Hepatocyte (in vitro differentiated cells): ENCODE measurements around the gene PLEKHA7. TPM values are rescaled to one million over a fixed set of nuclear protein-coding genes. Genes with fewer than 3 reads are reported as not detected.

Experiments
- DNase-seq: peaks from one replicate; pipeline ENCODE4 v3.0.0-alpha.2; 2016; ENCODE audit warnings: low spot score
- H2AFZ ChIP-seq: fragments of 200-600 bp; sonication (generic); 2 replicates; pipeline ENCODE4 v1.6.0; 2016; ENCODE audit warnings: antibody characterized with exemption, mild to moderate bottlenecking
- H3K27ac ChIP-seq: fragments of 200-600 bp; sonication (generic); 2 replicates; pipeline ENCODE4 v1.5.1; 2016; ENCODE audit warnings: mild to moderate bottlenecking
- H3K27me3 ChIP-seq: fragments of 200-600 bp; sonication (generic); 2 replicates; pipeline ENCODE4 v1.6.1; 2016
- H3K36me3 ChIP-seq: fragments of 200-600 bp; sonication (generic); replicated peaks from 2 replicates; pipeline ENCODE4 v1.5.1; 2016; ENCODE audit warnings: low read depth; ENCODE audit not compliant: insufficient read depth
- H3K4me1 ChIP-seq: fragments of 200-600 bp; sonication (generic); 2 replicates; pipeline ENCODE4 v1.5.1; 2016; ENCODE audit warnings: mild to moderate bottlenecking, moderate library complexity; ENCODE audit not compliant: insufficient read depth
- H3K4me2 ChIP-seq: fragments of 200-600 bp; sonication (generic); 2 replicates; pipeline ENCODE4 v1.6.0; 2016
- H3K4me3 ChIP-seq: fragments of 200-600 bp; sonication (generic); 2 replicates; pipeline ENCODE4 v1.5.1; 2016; ENCODE audit warnings: mild to moderate bottlenecking
- H3K79me2 ChIP-seq: fragments of 200-600 bp; sonication (generic); 2 replicates; pipeline ENCODE4 v1.6.0; 2017; ENCODE audit warnings: mild to moderate bottlenecking
- H3K9me2 ChIP-seq: fragments of 200-600 bp; sonication (generic); replicated peaks from 2 replicates; pipeline ENCODE4 v1.6.0; 2017; ENCODE audit warnings: mild to moderate bottlenecking; ENCODE audit not compliant: insufficient read depth
- H3K9me3 ChIP-seq: fragments of 200-600 bp; sonication (generic); 2 replicates; pipeline ENCODE4 v1.5.1; 2016; ENCODE audit warnings: low read depth, mild to moderate bottlenecking
- H4K20me1 ChIP-seq: fragments of 200-600 bp; sonication (generic); 2 replicates; pipeline ENCODE4 v1.6.0; 2016; ENCODE audit warnings: mild to moderate bottlenecking; ENCODE audit not compliant: insufficient read depth, poor library complexity, severe bottlenecking
- EZH2 ChIP-seq: fragments of 200-600 bp; sonication (generic); IDR thresholded peaks from 2 replicates; pipeline ENCODE4 v1.6.1; 2016; ENCODE audit warnings: antibody characterized with exemption, mild to moderate bottlenecking, borderline replicate concordance
- EZH2phosphoT487 ChIP-seq: fragments of 200-600 bp; sonication (generic); IDR thresholded peaks from one replicate; pipeline ENCODE4 v1.6.1; 2018; ENCODE audit warnings: antibody characterized with exemption, mild to moderate bottlenecking, low read depth, moderate library complexity; ENCODE audit not compliant: unreplicated experiment, severe bottlenecking
- WGBS: methylation state at CpG from one replicate; pipeline ENCODE4 v1.1.6; 2016; ENCODE audit warnings: low lambda C conversion rate; ENCODE audit errors: missing lambda C conversion rate; 5-methylcytosine and 5-hydroxymethylcytosine counted together
- polyA plus RNA-seq: library from polyadenylated mRNA; unstranded; fragments of >200 nt; fragmentation: Nextera tagmentation; extraction: Ambion mirVana; gene quantifications from 2 replicates; pipeline ENCODE4 v1.2.1, GENCODE V29; 2016
- total RNA-seq: library from RNA; depleted of rRNA; stranded (reverse); fragments of >200 nt; gene quantifications from 2 replicates; pipeline ENCODE4 v1.2.3, GENCODE V29; 2014
- TF ChIP-seq, protein P1 (sequence below): fragments of 200-600 bp; sonication (generic); IDR thresholded peaks from 2 replicates; pipeline ENCODE4 v1.5.1; 2016; ENCODE audit warnings: antibody characterized with exemption, mild to moderate bottlenecking; ENCODE audit not compliant: poor library complexity

PLEKHA7 gene
- total and polyA plus RNA-seq, 2 experiments from 2014 or later = 16.7 to 35.6 TPM

DNA sequence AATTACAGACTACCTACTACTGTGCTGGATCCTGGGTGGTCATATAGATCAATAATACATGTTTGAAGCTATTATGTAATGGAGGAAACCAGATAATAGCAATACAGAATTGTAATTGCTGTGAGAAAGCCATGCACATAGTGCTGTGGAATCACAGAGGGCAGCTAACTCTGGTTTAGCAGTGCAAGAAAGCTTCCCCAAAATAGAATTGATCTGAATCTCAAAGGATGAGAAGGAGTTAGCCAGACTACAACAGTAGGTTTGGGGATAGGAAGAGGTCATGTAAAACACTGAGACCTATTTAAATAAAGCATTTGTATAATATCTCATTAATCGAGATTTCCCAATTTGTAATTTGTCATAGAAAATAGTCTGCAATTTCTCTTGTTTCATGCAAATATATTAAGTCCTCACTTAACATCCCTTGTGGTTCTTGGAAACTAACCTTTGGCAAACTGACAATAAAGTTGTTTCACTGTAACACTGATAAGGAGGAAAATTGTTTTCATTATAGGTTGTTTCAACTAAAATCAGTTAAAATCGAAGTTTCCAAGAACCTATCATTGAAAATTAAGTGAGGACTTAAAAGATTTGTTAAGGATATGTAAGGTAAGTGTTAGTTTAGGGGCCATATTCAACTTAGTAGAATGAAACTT lies 268.1 kb downstream of the PLEKHA7 start:
- Histone ChIP-seq H3K4me1 (no peaks in the 10 kb centered on the region), H3K9me3 (no peaks in the 10 kb centered on the region), H3K36me3 (no peaks in the 10 kb centered on the region), H4K20me1 (peaks cover 76% of the 10 kb centered on the region), H3K79me2 (peaks cover 81% of the 10 kb centered on the region), H2AFZ (no peak overlapping the region), H3K27ac (no peak overlapping the region), H3K9me2 (no peaks in the 10 kb centered on the region), H3K27me3 (no peaks in the 10 kb centered on the region), H3K4me2 (no peak overlapping the region), H3K4me3 (no peak overlapping the region)
- no peak for DNase-seq
- 93% methylated on average over 2 of the region's 2 CpGs for WGBS
- TF ChIP-seq EZH2 = no peak
- TF ChIP-seq EZH2phosphoT487 = no peak

DNA sequence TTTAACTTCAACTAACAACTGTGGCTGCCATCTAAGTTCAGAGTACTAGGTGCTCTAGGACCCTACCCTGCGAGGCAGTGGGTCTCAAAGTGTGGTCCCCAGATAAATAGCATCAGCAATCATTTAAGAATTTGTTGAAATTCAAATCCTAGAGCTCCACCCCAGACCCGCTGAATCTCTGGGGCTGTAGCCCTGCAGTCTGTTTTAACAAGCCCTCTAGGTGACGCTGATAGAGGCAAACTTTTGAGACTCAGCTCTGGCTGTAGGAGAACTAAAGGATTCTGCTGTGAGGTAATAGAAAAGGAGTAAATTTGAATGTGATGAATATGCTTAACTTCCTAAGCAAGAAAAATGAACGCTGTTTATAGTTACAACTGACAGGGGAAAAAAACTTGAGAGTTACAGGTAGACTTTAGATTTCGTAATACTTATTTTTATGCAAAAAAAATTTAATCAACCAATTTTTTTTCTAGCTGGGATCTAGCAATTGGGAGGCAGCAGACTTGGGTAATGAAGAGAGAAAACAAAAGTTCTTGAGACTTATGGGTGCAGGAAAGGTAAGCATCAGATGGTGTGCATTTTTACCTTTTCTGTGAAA lies 270.0 kb downstream of the PLEKHA7 start:
- Histone ChIP-seq H3K27me3 (no peaks in the 10 kb centered on the region), H3K36me3 (no peaks in the 10 kb centered on the region), H3K9me3 (no peaks in the 10 kb centered on the region), H2AFZ (no peak overlapping the region), H3K4me2 (no peak overlapping the region), H3K9me2 (no peaks in the 10 kb centered on the region), H4K20me1 (peaks cover 88% of the 10 kb centered on the region), H3K4me1 (peaks cover 8% of the 10 kb centered on the region), H3K27ac (no peak overlapping the region), H3K79me2 (peaks cover 97% of the 10 kb centered on the region), H3K4me3 (no peak overlapping the region)
- 76% methylated on average over 5 of the region's 5 CpGs for WGBS
- no peak for DNase-seq
- no peak for TF ChIP-seq EZH2
- TF ChIP-seq, protein P1, sequence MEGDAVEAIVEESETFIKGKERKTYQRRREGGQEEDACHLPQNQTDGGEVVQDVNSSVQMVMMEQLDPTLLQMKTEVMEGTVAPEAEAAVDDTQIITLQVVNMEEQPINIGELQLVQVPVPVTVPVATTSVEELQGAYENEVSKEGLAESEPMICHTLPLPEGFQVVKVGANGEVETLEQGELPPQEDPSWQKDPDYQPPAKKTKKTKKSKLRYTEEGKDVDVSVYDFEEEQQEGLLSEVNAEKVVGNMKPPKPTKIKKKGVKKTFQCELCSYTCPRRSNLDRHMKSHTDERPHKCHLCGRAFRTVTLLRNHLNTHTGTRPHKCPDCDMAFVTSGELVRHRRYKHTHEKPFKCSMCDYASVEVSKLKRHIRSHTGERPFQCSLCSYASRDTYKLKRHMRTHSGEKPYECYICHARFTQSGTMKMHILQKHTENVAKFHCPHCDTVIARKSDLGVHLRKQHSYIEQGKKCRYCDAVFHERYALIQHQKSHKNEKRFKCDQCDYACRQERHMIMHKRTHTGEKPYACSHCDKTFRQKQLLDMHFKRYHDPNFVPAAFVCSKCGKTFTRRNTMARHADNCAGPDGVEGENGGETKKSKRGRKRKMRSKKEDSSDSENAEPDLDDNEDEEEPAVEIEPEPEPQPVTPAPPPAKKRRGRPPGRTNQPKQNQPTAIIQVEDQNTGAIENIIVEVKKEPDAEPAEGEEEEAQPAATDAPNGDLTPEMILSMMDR = no peak
- TF ChIP-seq EZH2phosphoT487 = no peak

DNA sequence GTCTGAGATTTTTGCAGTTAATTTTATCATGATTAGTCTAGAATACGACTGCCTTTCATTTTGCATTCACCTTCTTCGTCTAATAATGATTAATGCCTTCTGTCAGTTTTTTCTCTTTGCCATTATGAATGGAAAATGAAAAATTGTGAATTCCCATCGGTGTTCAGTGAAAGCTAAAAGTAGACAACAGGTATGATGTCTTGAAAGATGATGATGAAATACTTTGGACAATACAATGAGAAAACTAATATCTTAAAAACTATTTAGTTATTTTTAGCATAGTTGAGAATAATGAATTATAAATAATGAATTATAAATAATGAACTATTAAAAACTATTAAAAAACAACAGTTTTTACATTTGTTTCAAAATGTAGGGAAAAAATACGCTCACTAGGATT lies 270.7 kb downstream of the PLEKHA7 start:
- no peak overlapping the region for H2AFZ ChIP-seq
- H4K20me1 ChIP-seq = peaks cover 84% of the 10 kb centered on the region
- H3K27ac ChIP-seq = no peak overlapping the region
- peaks cover 98% of the 10 kb centered on the region for H3K79me2 ChIP-seq
- H3K27me3 ChIP-seq = no peaks in the 10 kb centered on the region
- no peaks in the 10 kb centered on the region for H3K9me2 ChIP-seq
- 91% methylated on average over 4 of the region's 4 CpGs for WGBS
- TF ChIP-seq EZH2phosphoT487 (no peak), EZH2 (no peak)
- TF ChIP-seq, protein P1 = no peak
- H3K4me1 ChIP-seq = peaks cover 8% of the 10 kb centered on the region
- DNase-seq = no peak
- H3K36me3 ChIP-seq = no peaks in the 10 kb centered on the region
- H3K4me3 ChIP-seq = no peak overlapping the region
- H3K4me2 ChIP-seq = no peak overlapping the region
- H3K9me3 ChIP-seq = no peaks in the 10 kb centered on the region

DNA sequence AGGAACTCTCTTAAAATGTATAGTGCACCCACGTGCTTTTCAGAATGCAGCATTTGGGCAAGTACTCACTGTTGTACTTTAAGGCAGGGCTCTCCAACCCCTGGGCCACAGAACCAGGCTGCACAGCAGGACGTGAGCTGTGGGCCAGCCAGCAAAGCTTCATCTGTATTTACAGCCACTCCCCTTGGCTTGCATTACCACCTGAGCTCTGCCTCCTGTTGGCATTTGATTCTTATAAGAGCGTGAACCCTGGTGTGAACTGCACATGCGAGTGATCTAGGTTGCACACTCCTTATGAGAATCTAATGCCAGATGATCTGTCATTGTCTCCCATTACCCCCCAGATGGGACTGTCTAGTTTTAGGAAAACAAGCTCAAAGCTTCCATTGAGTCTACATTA lies 272.7 kb downstream of the PLEKHA7 start:
- Histone ChIP-seq H3K36me3 (no peaks in the 10 kb centered on the region), H2AFZ (no peak overlapping the region), H3K9me2 (no peaks in the 10 kb centered on the region), H3K4me3 (no peak overlapping the region), H3K27me3 (no peaks in the 10 kb centered on the region), H4K20me1 (peaks cover 68% of the 10 kb centered on the region), H3K4me1 (peaks cover 12% of the 10 kb centered on the region), H3K4me2 (peak overlapping the region; percentile 77), H3K9me3 (no peaks in the 10 kb centered on the region), H3K79me2 (peaks cover 83% of the 10 kb centered on the region), H3K27ac (no peak overlapping the region)
- no peak for DNase-seq
- TF ChIP-seq EZH2 = no peak
- no peak for TF ChIP-seq EZH2phosphoT487
- TF ChIP-seq, protein P1 = no peak
- WGBS = 90% methylated on average over 4 of the region's 4 CpGs
